Activated CD4-positive, alpha-beta T cell treated with anti-CD3 and anti-CD28 coated beads, Interleukin-2, amount 10 ng/mL, durations not matched to agents 24 days and 14 days (primary cell): ENCODE measurements around the gene MAP1LC3B. TPM values are rescaled to one million over a fixed set of nuclear protein-coding genes. Genes with fewer than 3 reads are reported as not detected.

Source experiments
- DNase-seq: peaks from one replicate; pipeline ENCODE4 v3.0.0; 2022
- H3K27ac Mint-ChIP-seq: one replicate; pipeline ENCODE4 v1.8.0; 2022; ENCODE audit warnings: mild to moderate bottlenecking, mixed read lengths
- H3K27me3 Mint-ChIP-seq: one replicate; pipeline ENCODE4 v1.8.0; 2022; ENCODE audit warnings: mixed read lengths
- H3K36me3 Mint-ChIP-seq: one replicate; pipeline ENCODE4 v1.8.0; 2022; ENCODE audit warnings: low read depth, mild to moderate bottlenecking, mixed read lengths
- H3K4me1 Mint-ChIP-seq: one replicate; pipeline ENCODE4 v1.8.0; 2021; ENCODE audit warnings: mixed read lengths
- H3K4me3 Mint-ChIP-seq: one replicate; pipeline ENCODE4 v1.8.0; 2022; ENCODE audit warnings: mild to moderate bottlenecking, moderate library complexity, mixed read lengths
- H3K9me3 Mint-ChIP-seq: one replicate; pipeline ENCODE4 v1.8.0; 2021; ENCODE audit warnings: mixed read lengths
- intact Hi-C: fragments of 100-400 bp; cut with micrococcal nuclease; formaldehyde crosslinking; loops from one replicate; pipeline ENCODE4 v1.15.1; 2023
- total RNA-seq: library from RNA; stranded (reverse); gene quantifications from 2 replicates; pipeline ENCODE4 v1.2.3, GENCODE V29; 2022

The MAP1LC3B gene
- 37.6 and 38.3 TPM in 2 replicates for total RNA-seq

- intact Hi-C loops, result loop anchor here (1.0 to 10.0 kb wide), 5 partner anchors 8 to 1063 kb away; partner anchors contain the start of genes BANP, ZCCHC14 and ZFPM1
- Mint-ChIP-seq H3K4me3 (peak within 1 kb of the TSS; percentile 89), H3K9me3 (no peaks in the 10 kb centered on the region), H3K4me1 (peaks cover 48% of the 10 kb centered on the region), H3K36me3 (peaks cover 7% of the 10 kb centered on the region), H3K27me3 (no peaks in the 10 kb centered on the region), H3K27ac (peak within 1 kb of the TSS; percentile 95)
- peak; percentile 100 for DNase-seq
Observed at GRCh38 chr16:87391950-87392820, at the start of gene MAP1LC3B. Gene MAP1LC3B, plus strand, starts transcription at chr16:87392336. Its CDS starts 92 bp downstream, at chr16:87392428.

DNA sequence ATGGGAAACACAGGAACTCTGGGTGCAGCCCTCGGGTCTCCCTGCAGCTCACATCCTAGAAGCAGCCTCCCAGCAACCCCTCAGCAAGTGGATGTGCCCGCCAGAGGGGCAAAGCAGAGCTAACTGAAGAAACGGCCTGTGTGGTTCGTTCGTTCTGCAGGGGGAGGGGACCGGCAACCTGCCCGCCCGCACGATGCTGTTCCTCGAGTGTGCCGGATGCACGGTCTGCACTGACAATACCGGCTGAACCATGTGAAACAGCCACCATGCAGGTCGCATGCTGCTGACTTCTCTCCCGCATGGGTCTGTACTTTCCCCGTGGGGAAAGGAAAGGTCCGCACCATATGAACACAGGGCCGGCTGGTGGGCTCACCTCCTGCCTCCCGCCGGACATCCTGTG, 49.6 kb upstream of the MAP1LC3B start:
- H3K36me3 Mint-ChIP-seq, result peaks cover 48% of the 10 kb centered on the region
- no peak overlapping the region for H3K27ac Mint-ChIP-seq
- H3K9me3 Mint-ChIP-seq, result no peaks in the 10 kb centered on the region
- H3K4me1 Mint-ChIP-seq, result peaks cover 15% of the 10 kb centered on the region
- DNase-seq, result no peak
- no peaks in the 10 kb centered on the region for H3K27me3 Mint-ChIP-seq
- no peak overlapping the region for H3K4me3 Mint-ChIP-seq
- intact Hi-C loops, result no loop called here

GRCh38 chr16:87342978-87343752, 49.0 kb upstream of the MAP1LC3B start:
- H3K27ac Mint-ChIP-seq, result peak overlapping the region; percentile 70
- intact Hi-C loops, result no loop called here
- H3K9me3 Mint-ChIP-seq, result no peaks in the 10 kb centered on the region
- H3K4me3 Mint-ChIP-seq, result no peak overlapping the region
- no peak for DNase-seq
- H3K4me1 Mint-ChIP-seq, result peaks cover 15% of the 10 kb centered on the region
- no peaks in the 10 kb centered on the region for H3K27me3 Mint-ChIP-seq
- peaks cover 46% of the 10 kb centered on the region for H3K36me3 Mint-ChIP-seq

DNA sequence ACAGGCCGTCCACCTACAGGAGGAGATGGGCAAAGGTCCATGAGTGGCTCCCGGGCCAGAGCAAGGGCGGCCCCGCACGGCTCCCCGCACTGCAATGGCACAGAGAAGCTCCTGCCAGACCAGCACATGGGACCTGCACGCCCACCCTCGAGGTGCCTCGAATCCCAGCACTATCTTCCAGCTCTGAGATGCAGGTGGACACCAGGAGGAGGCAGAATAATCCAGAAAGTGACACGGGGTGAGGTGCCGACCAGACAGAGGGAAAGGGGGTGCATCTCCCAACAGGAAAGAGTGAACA, 48.4 kb upstream of the MAP1LC3B start:
- Mint-ChIP-seq H3K9me3 (no peaks in the 10 kb centered on the region), H3K27me3 (no peaks in the 10 kb centered on the region), H3K4me3 (peak overlapping the region; percentile 45), H3K4me1 (peaks cover 14% of the 10 kb centered on the region), H3K27ac (no peak overlapping the region), H3K36me3 (peaks cover 47% of the 10 kb centered on the region)
- intact Hi-C loops, result no loop called here
- no peak for DNase-seq

DNA sequence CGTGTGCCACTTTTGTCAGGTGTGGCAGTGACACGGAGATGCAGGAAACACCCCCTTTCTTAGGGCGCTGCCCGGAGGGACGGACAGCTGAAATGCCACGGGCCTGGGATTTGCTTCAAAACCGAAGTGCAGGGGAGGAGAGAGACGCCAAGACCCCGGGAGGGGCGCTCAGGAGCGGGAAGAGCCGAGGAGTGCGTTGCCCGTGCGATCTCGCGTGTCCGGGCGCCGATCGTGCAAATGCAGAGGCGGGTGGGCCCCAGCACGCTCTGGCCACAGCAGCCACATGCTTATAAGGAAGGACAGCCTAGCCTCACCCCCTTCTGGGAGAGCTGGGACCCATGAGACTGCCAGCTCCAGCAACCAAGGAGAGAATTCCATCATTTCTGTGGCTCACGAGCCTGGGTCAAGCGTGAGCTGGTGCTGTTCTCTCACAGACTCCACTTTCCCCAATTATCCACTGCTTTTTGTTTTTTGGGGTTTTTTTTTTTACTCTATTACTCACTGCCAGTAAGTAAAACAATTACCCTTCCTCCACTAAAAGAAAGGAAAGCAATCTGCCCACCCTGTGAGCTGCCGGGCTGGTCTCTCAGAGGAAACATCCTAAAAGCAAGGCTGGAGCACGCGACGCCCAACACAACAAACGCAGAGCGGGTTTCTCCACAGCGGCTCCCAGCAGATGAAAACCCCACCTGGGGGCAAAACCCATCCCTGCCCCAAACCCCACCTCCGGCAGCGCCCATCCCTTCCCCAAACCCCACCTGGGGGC, 47.8 kb upstream of the MAP1LC3B start:
- Mint-ChIP-seq H3K36me3 (peaks cover 45% of the 10 kb centered on the region), H3K4me3 (peak overlapping the region; percentile 66), H3K27ac (peak overlapping the region; percentile 58), H3K4me1 (peaks cover 11% of the 10 kb centered on the region), H3K27me3 (no peaks in the 10 kb centered on the region), H3K9me3 (no peaks in the 10 kb centered on the region)
- intact Hi-C loops, result no loop called here
- no peak for DNase-seq

- peak; percentile 84 for DNase-seq
- Mint-ChIP-seq H3K27me3 (no peaks in the 10 kb centered on the region), H3K36me3 (peaks cover 48% of the 10 kb centered on the region), H3K4me3 (peak overlapping the region; percentile 75), H3K4me1 (peaks cover 11% of the 10 kb centered on the region), H3K27ac (peak overlapping the region; percentile 86), H3K9me3 (no peaks in the 10 kb centered on the region)
- intact Hi-C loops, result no loop called here
Observed at GRCh38 chr16:87344931-87345631, 47.1 kb upstream of the MAP1LC3B start.

DNA sequence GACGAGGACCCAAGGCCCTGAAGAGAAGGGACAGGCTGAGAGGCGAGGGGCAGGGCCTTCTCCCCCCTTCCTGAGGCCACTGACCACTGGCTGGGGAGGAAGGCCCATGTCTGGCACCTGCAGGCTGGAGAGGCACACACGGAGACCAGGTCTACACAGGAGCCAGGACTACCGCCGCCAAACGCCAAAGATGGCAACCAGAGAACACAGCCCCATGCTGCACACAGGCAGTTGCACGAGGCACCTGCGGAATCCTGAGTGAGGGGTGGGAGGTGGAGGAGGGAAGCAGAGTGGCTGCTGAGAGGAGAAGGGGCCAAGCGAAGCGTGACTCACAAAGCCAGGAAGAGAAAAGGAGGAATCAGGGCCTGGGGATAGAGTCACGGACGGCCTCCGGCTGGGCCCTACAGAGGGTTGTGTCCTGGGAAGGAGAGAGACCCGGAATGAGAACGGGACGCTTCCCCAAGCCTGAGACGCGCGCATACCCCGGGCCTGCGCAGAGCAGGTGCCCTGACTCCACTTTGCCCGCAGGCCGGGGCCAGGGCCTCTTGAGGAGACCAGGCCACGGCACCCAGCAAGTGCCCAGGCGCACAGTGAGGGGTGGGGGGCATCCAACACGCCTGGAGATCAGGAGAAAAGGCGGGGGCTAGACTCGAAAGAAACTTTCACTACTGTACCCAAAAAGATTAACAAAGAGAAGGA, 46.3 kb upstream of the MAP1LC3B start:
- no peak for DNase-seq
- H3K4me3 Mint-ChIP-seq, result peak overlapping the region; percentile 75
- peaks cover 41% of the 10 kb centered on the region for H3K36me3 Mint-ChIP-seq
- peak overlapping the region; percentile 86 for H3K27ac Mint-ChIP-seq
- peaks cover 9% of the 10 kb centered on the region for H3K4me1 Mint-ChIP-seq
- no peaks in the 10 kb centered on the region for H3K27me3 Mint-ChIP-seq
- H3K9me3 Mint-ChIP-seq, result no peaks in the 10 kb centered on the region
- intact Hi-C loops, result no loop called here

DNA sequence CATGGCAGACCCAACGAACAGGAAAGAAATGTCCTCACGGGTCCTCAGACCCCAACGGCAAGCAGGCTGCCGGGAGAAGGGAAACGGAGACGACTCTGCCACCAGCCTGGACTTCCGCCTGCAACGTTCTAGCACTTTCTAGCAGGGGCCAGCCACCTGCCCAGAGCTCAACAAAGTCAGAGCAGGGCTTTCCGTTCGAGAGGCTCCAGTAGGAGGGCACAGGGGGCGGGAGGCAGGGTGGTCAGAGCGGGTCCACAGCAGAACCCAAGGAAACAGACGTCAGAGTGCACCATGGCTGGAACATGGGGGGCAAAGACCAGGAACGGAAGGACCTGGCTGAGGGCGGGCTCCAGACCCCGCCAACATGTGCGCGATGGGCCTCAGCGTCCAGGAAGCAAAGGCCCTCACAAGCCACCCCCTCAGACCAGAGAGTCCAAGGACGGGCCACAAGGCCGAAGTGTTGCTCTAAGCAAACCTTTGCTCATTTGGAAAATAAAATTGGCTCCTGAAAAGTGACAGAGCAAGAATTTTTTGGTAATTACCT, 45.5 kb upstream of the MAP1LC3B start:
- Mint-ChIP-seq H3K27me3 (no peaks in the 10 kb centered on the region), H3K4me1 (peaks cover 9% of the 10 kb centered on the region), H3K9me3 (no peaks in the 10 kb centered on the region), H3K36me3 (peaks cover 37% of the 10 kb centered on the region), H3K4me3 (no peak overlapping the region), H3K27ac (no peak overlapping the region)
- DNase-seq, result no peak
- intact Hi-C loops, result no loop called here

GRCh38 chr16:87347932-87348615, 44.1 kb upstream of the MAP1LC3B start:
- Mint-ChIP-seq H3K27ac (no peak overlapping the region), H3K4me1 (peaks cover 8% of the 10 kb centered on the region)
- intact Hi-C loops, result no loop called here

GRCh38 chr16:87348616-87349157, 43.4 kb upstream of the MAP1LC3B start:
- H3K27me3 Mint-ChIP-seq, result no peaks in the 10 kb centered on the region
- H3K4me3 Mint-ChIP-seq, result no peak overlapping the region
- peaks cover 8% of the 10 kb centered on the region for H3K4me1 Mint-ChIP-seq
- no peaks in the 10 kb centered on the region for H3K9me3 Mint-ChIP-seq
- peaks cover 26% of the 10 kb centered on the region for H3K36me3 Mint-ChIP-seq
- no peak overlapping the region for H3K27ac Mint-ChIP-seq
- intact Hi-C loops, result no loop called here
- DNase-seq, result no peak

More at GRCh38 chr16:87347932-87348615, 44.1 kb upstream of the MAP1LC3B start:
- Mint-ChIP-seq H3K4me3 (no peak overlapping the region), H3K9me3 (no peaks in the 10 kb centered on the region), H3K27me3 (no peaks in the 10 kb centered on the region), H3K36me3 (peaks cover 27% of the 10 kb centered on the region)
- DNase-seq, result no peak

DNA sequence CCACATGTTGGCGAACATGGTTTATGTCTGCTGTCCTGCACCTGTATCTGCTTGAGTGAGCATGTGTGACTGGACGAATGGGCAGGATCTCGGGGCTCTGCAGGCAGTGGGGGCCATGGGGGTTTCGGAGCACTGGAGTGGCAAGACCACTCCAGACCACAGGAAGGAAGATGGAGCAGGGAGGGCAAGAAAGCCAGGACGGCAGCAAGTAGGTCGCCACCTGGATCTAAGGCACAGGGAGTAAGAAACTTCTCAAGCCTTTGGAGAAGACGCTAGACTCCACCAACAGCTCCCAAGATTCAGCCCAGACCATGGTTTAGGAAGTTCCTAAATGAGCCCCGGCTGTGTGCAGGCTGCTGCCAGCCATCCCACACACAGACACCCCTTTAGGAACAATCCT, 42.1 kb upstream of the MAP1LC3B start:
- Mint-ChIP-seq H3K27me3 (no peaks in the 10 kb centered on the region), H3K4me3 (no peak overlapping the region), H3K9me3 (no peaks in the 10 kb centered on the region), H3K36me3 (peaks cover 21% of the 10 kb centered on the region), H3K27ac (no peak overlapping the region), H3K4me1 (peaks cover 8% of the 10 kb centered on the region)
- DNase-seq, result no peak
- intact Hi-C loops, result no loop called here

DNA sequence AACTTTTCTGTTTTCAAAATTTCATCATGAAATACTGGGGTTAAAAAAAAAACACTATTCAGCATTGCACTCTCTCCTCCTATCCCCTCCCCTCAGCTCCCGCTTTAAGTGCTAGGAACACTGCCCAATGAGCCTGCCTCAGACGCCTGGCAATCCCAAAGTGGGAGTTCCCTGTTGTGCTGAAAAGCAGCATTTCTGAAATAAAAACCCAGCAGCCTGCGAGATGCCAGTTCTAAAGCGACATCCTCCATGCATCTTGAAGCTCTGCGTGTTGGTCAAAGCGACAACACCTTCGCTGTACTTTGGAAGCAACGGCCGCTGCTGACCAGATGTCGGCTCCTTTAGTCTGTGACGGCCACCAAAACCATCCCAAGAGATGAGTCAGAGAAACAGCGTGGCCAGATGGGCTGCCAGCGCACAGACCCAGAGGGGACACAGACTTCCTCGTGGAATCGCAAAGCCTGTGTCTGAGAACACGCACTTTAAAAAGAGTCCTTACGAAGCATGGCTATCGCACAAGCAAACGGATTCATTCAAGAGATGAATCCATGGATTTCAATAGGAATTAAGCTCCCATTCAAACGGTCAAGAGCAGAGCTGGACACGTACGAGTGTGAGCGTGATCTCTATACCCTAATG, 41.3 kb upstream of the MAP1LC3B start:
- no peak for DNase-seq
- H3K36me3 Mint-ChIP-seq, result peaks cover 16% of the 10 kb centered on the region
- no peaks in the 10 kb centered on the region for H3K9me3 Mint-ChIP-seq
- intact Hi-C loops, result no loop called here
- H3K4me3 Mint-ChIP-seq, result no peak overlapping the region
- no peaks in the 10 kb centered on the region for H3K27me3 Mint-ChIP-seq
- H3K27ac Mint-ChIP-seq, result no peak overlapping the region
- peaks cover 2% of the 10 kb centered on the region for H3K4me1 Mint-ChIP-seq
